Liver (tissue), 9 donors: ENCODE measurements around the gene TKTL2. TPM values are rescaled to one million over a fixed set of nuclear protein-coding genes. Genes with fewer than 3 reads are reported as not detected.
A peak's percentile ranks its signal among the peaks of the same experiment; 100 is the strongest.

Experiments
- DNase-seq: peaks from one replicate; pipeline ENCODE4 v3.0.0-alpha.2; 2017; ENCODE audit warnings: low spot score
- H3K27ac ChIP-seq, 2 donors: one replicate each; pipeline ENCODE4 v1.7.0; 2013; ENCODE audit warnings: inconsistent platforms in 2 of 2, low read length in 2 of 2, control low read depth in 1 of 2, low read depth in 1 of 2, mild to moderate bottlenecking in 1 of 2
- H3K27me3 ChIP-seq, 4 donors: one replicate each; pipeline versions ENCODE4 v1.6.1 to v1.7.0; 2013; ENCODE audit warnings: low read length in 3 of 4, inconsistent platforms in 1 of 4, mild to moderate bottlenecking in 1 of 4, moderate library complexity in 1 of 4; ENCODE audit not compliant: control insufficient read depth in 4 of 4, insufficient read depth in 4 of 4
- H3K36me3 ChIP-seq, 4 donors: one replicate each; pipeline versions ENCODE4 v1.6.1 to v1.7.0; 2013; ENCODE audit warnings: low read length in 3 of 4, mild to moderate bottlenecking in 3 of 4, low read depth in 1 of 4, moderate library complexity in 1 of 4; ENCODE audit not compliant: control insufficient read depth in 4 of 4, insufficient read depth in 3 of 4
- H3K4me1 ChIP-seq, 4 donors: one replicate each; pipeline versions ENCODE4 v1.6.1 to v1.7.0; 2013; ENCODE audit warnings: low read length in 3 of 4, mild to moderate bottlenecking in 3 of 4, moderate library complexity in 1 of 4; ENCODE audit not compliant: control insufficient read depth in 4 of 4, insufficient read depth in 4 of 4
- H3K4me3 ChIP-seq, 3 donors: one replicate each; pipeline versions ENCODE4 v1.6.1 to v1.7.0; 2013; ENCODE audit warnings: low read length in 3 of 3, control low read depth in 1 of 3, low read depth in 1 of 3, mild to moderate bottlenecking in 1 of 3
- H3K9ac ChIP-seq, 2 donors: one replicate each; pipeline ENCODE4 v1.7.0; 2013; ENCODE audit warnings: low read length in 2 of 2, mild to moderate bottlenecking in 2 of 2, moderate library complexity in 2 of 2, control low read depth in 1 of 2, low read depth in 1 of 2
- H3K9me3 ChIP-seq, 4 donors: one replicate each; pipeline versions ENCODE4 v1.6.1 to v1.7.0; 2013; ENCODE audit warnings: low read length in 3 of 4; ENCODE audit not compliant: control insufficient read depth in 4 of 4
- CTCF ChIP-seq: fragments of 150-350 bp; IDR thresholded peaks from 2 replicates; pipeline ENCODE4 v1.5.1; 2017; ENCODE audit warnings: improper control_type of control experiment, low read depth, low read length; ENCODE audit not compliant: missing input control
- EGR1 ChIP-seq, 2 donors: IDR thresholded peaks; 2 replicates each; pipeline ENCODE4 v1.6.1; 2016 to 2018; ENCODE audit warnings: antibody characterized with exemption in 2 of 2, low read depth in 2 of 2
- FOXA1 ChIP-seq: IDR thresholded peaks from 2 replicates; pipeline ENCODE4 v1.6.1; 2016; ENCODE audit warnings: antibody characterized with exemption
- FOXA2 ChIP-seq: IDR thresholded peaks from 2 replicates; pipeline ENCODE4 v1.6.1; 2016; ENCODE audit warnings: antibody characterized with exemption
- GABPA ChIP-seq, 2 donors: IDR thresholded peaks in 1 of 2; conservative IDR thresholded peaks in 1 of 2; 2 replicates each; pipeline ENCODE4 v1.6.1; 2016; ENCODE audit warnings: antibody characterized with exemption in 2 of 2, mild to moderate bottlenecking in 1 of 2, moderate library complexity in 1 of 2
- HNF4A ChIP-seq, 2 donors: conservative IDR thresholded peaks; 2 replicates each; pipeline ENCODE4 v1.6.1; 2016; ENCODE audit warnings: antibody characterized with exemption in 2 of 2, mild to moderate bottlenecking in 2 of 2
- HNF4G ChIP-seq: IDR thresholded peaks from 2 replicates; pipeline ENCODE4 v1.6.1; 2016; ENCODE audit warnings: antibody characterized with exemption
- JUND ChIP-seq, 2 donors: IDR thresholded peaks; 2 replicates each; pipeline ENCODE4 v1.6.1; 2016; ENCODE audit warnings: antibody characterized with exemption in 2 of 2
- MAX ChIP-seq: IDR thresholded peaks from 2 replicates; pipeline ENCODE4 v1.6.1; 2016; ENCODE audit warnings: antibody characterized with exemption
- NR2F2 ChIP-seq: IDR thresholded peaks from 2 replicates; pipeline ENCODE4 v1.6.1; 2016; ENCODE audit warnings: antibody characterized with exemption
- RAD21 ChIP-seq, 2 donors: IDR thresholded peaks; 2 replicates each; pipeline ENCODE4 v1.6.1; 2016; ENCODE audit warnings: antibody characterized with exemption in 2 of 2, mild to moderate bottlenecking in 2 of 2
- RXRA ChIP-seq, 2 donors: IDR thresholded peaks; 2 replicates each; pipeline ENCODE4 v1.6.1; 2017 to 2018; ENCODE audit warnings: antibody characterized with exemption in 2 of 2, mild to moderate bottlenecking in 1 of 2
- SP1 ChIP-seq: IDR thresholded peaks from 2 replicates; pipeline ENCODE4 v1.6.1; 2018; ENCODE audit warnings: antibody characterized with exemption, mild to moderate bottlenecking
- TAF1 ChIP-seq: conservative IDR thresholded peaks from 2 replicates; pipeline ENCODE4 v1.6.1; 2016; ENCODE audit warnings: antibody characterized with exemption, mild to moderate bottlenecking
- YY1 ChIP-seq: IDR thresholded peaks from 2 replicates; pipeline ENCODE4 v1.6.1; 2016; ENCODE audit warnings: antibody characterized with exemption, mild to moderate bottlenecking
- WGBS: extraction: QIAGEN DNeasy Blood & Tissue Kit; methylation state at CpG from one replicate; pipeline ENCODE4 v1.1.7; 2013; 5-methylcytosine and 5-hydroxymethylcytosine counted together
- polyA plus RNA-seq, 2 donors: library from polyadenylated mRNA; stranded (reverse) in 1 of 2; unstranded in 1 of 2; fragments of 200-250 nt in 1 of 2; fragments of >200 nt in 1 of 2; fragmentation: Nextera tagmentation in 1 of 2; extraction: Ambion mirVana in 1 of 2; gene quantifications; one replicate each; pipeline versions ENCODE4 v1.2.1 to v1.2.3, GENCODE V29; 2013 to 2015
- total RNA-seq, 2 donors: library from RNA; depleted of rRNA; stranded (reverse); fragments of >200 nt; gene quantifications; one replicate each; pipeline ENCODE4 v1.2.3, GENCODE V29; 2014
- TF ChIP-seq, protein P1 (sequence below): IDR thresholded peaks from 2 replicates; pipeline ENCODE4 v1.6.1; 2016; ENCODE audit warnings: antibody characterized with exemption
- TF ChIP-seq, protein P2 (sequence below): IDR thresholded peaks from 2 replicates; pipeline ENCODE4 v1.6.1; 2016; ENCODE audit warnings: antibody characterized with exemption
- TF ChIP-seq, protein P3 (sequence below): IDR thresholded peaks from 2 replicates; pipeline ENCODE4 v1.6.1; 2016; ENCODE audit warnings: antibody characterized with exemption, mild to moderate bottlenecking
- donor health status: healthy.
- donor health status: healthy.
- donor health status: healthy.
- donor health status: healthy.
- donor health status: healthy.

Gene TKTL2
- total and polyA plus RNA-seq, 4 donors = not detected

- DNase-seq = no peak
- H3K27ac ChIP-seq = no peak overlapping the region
- no peak overlapping the region for H3K4me3 ChIP-seq
- H3K36me3 ChIP-seq = no peaks in the 10 kb centered on the region
- H3K9me3 ChIP-seq = no peaks in the 10 kb centered on the region
- TF ChIP-seq TAF1 = no peak
- TF ChIP-seq EGR1 (IDR thresholded peaks at IDR 0.05; ENCODE audit: low read depth in 2 of 2) = no peak
- no peaks in the 10 kb centered on the region for H3K27me3 ChIP-seq
- peaks cover 0 to 6% (median 4%) of the 10 kb centered on the region in 4 donors for H3K4me1 ChIP-seq
- H3K9ac ChIP-seq = peak overlapping the region in 1 of 2 donors; percentile 90
- WGBS = 17% methylated on average over 1 of the region's 1 CpG
Measured at GRCh38 chr4:163495900-163496299, 22.3 kb upstream of the TKTL2 start.

- H3K9me3 ChIP-seq = no peaks in the 10 kb centered on the region
Measured at GRCh38 chr4:163494360-163495241, 21.0 kb upstream of the TKTL2 start, which contains the start of gene TMA16. Gene TMA16, plus strand, starts transcription at chr4:163494690. Its CDS starts 112 bp downstream, at chr4:163494802.

More at GRCh38 chr4:163494360-163495241, 21.0 kb upstream of the TKTL2 start, which contains the start of gene TMA16:
- under 1% methylated on average over 64 of the region's 64 CpGs for WGBS
- H3K36me3 ChIP-seq = no peaks in the 10 kb centered on the region
- H3K9ac ChIP-seq = peak within 1 kb of the TSS; percentile 77 to 90
- H3K27me3 ChIP-seq = no peaks in the 10 kb centered on the region
- peak within 1 kb of the TSS; percentile 91 to 94 for H3K27ac ChIP-seq
- TF ChIP-seq GABPA (IDR thresholded peaks at IDR 0.05 in 1 of 2, conservative IDR thresholded peaks at IDR 0.05 in 1 of 2) (peak; percentile 85 to 94), HNF4G (no peak), CTCF (no peak), FOXA1 (peak; percentile 10), FOXA2 (no peak), TAF1 (peak; percentile 85), JUND (IDR thresholded peaks at IDR 0.05) (no peak), RAD21 (IDR thresholded peaks at IDR 0.05) (peak in 1 of 2 donors; percentile 36), EGR1 (IDR thresholded peaks at IDR 0.05; ENCODE audit: low read depth in 2 of 2) (no peak), YY1 (peak; percentile 84), RXRA (IDR thresholded peaks at IDR 0.05) (peak; percentile 4 to 40), HNF4A (conservative IDR thresholded peaks at IDR 0.05) (peak in 1 of 2 donors; percentile 3), SP1 (peak; percentile 31), NR2F2 (no peak), MAX (peak; percentile 95)
- TF ChIP-seq, protein P1, sequence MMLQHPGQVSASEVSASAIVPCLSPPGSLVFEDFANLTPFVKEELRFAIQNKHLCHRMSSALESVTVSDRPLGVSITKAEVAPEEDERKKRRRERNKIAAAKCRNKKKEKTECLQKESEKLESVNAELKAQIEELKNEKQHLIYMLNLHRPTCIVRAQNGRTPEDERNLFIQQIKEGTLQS = no peak
- TF ChIP-seq, protein P2, sequence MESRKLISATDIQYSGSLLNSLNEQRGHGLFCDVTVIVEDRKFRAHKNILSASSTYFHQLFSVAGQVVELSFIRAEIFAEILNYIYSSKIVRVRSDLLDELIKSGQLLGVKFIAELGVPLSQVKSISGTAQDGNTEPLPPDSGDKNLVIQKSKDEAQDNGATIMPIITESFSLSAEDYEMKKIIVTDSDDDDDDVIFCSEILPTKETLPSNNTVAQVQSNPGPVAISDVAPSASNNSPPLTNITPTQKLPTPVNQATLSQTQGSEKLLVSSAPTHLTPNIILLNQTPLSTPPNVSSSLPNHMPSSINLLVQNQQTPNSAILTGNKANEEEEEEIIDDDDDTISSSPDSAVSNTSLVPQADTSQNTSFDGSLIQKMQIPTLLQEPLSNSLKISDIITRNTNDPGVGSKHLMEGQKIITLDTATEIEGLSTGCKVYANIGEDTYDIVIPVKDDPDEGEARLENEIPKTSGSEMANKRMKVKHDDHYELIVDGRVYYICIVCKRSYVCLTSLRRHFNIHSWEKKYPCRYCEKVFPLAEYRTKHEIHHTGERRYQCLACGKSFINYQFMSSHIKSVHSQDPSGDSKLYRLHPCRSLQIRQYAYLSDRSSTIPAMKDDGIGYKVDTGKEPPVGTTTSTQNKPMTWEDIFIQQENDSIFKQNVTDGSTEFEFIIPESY = no peak
- TF ChIP-seq, protein P3, sequence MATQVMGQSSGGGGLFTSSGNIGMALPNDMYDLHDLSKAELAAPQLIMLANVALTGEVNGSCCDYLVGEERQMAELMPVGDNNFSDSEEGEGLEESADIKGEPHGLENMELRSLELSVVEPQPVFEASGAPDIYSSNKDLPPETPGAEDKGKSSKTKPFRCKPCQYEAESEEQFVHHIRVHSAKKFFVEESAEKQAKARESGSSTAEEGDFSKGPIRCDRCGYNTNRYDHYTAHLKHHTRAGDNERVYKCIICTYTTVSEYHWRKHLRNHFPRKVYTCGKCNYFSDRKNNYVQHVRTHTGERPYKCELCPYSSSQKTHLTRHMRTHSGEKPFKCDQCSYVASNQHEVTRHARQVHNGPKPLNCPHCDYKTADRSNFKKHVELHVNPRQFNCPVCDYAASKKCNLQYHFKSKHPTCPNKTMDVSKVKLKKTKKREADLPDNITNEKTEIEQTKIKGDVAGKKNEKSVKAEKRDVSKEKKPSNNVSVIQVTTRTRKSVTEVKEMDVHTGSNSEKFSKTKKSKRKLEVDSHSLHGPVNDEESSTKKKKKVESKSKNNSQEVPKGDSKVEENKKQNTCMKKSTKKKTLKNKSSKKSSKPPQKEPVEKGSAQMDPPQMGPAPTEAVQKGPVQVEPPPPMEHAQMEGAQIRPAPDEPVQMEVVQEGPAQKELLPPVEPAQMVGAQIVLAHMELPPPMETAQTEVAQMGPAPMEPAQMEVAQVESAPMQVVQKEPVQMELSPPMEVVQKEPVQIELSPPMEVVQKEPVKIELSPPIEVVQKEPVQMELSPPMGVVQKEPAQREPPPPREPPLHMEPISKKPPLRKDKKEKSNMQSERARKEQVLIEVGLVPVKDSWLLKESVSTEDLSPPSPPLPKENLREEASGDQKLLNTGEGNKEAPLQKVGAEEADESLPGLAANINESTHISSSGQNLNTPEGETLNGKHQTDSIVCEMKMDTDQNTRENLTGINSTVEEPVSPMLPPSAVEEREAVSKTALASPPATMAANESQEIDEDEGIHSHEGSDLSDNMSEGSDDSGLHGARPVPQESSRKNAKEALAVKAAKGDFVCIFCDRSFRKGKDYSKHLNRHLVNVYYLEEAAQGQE = peak; percentile 89
- DNase-seq = peak; percentile 82
- peak within 1 kb of the TSS; percentile 68 to 99 (median 96) for H3K4me3 ChIP-seq
- H3K4me1 ChIP-seq = peaks cover 0 to 6% (median 3%) of the 10 kb centered on the region in 4 donors
